Left ventricle myocardium inferior (tissue), 1 donor: ENCODE data around the gene FARP1. TPM values are rescaled to one million over a fixed set of nuclear protein-coding genes. Genes with fewer than 3 reads are reported as not detected.

Experiments used
- DNase-seq: peaks from one replicate; pipeline ENCODE4 v3.0.0-alpha.2; 2020
- H3K27ac ChIP-seq: fragments of 200-600 bp; replicated peaks from 2 replicates; pipeline ENCODE4 v1.8.0; 2021
- H3K27me3 ChIP-seq: fragments of 200-600 bp; 2 replicates; pipeline ENCODE4 v1.8.0; 2021; ENCODE audit warnings: low read depth
- H3K36me3 ChIP-seq: fragments of 200-600 bp; 2 replicates; pipeline ENCODE4 v1.8.0; 2021
- H3K4me1 ChIP-seq: fragments of 200-600 bp; 2 replicates; pipeline ENCODE4 v1.8.0; 2021
- H3K4me3 ChIP-seq: fragments of 200-600 bp; 2 replicates; pipeline ENCODE4 v1.8.0; 2021; ENCODE audit warnings: mild to moderate bottlenecking, moderate library complexity
- H3K9me3 ChIP-seq: fragments of 200-600 bp; replicated peaks from 2 replicates; pipeline ENCODE4 v1.8.0; 2021
- CTCF ChIP-seq: fragments of 200-600 bp; IDR thresholded peaks from 2 replicates; pipeline ENCODE4 v1.8.0; 2021; ENCODE audit warnings: antibody characterized with exemption, mild to moderate bottlenecking, borderline replicate concordance
- intact Hi-C: fragments of 100-400 bp; cut with micrococcal nuclease; formaldehyde crosslinking; loops from one replicate; pipeline ENCODE4 v1.11.0; 2022
- total RNA-seq: library from RNA; stranded (reverse); fragmentation: NEBNext Ultra II Directional; extraction: Animal tissue kit (Norgen Biotek cat#: 25700); gene quantifications from one replicate; pipeline ENCODE4 v1.2.1, GENCODE V29; 2021
- donor health status: DM: no; HTN: yes; CAD: no; lungs with severe emphysema.

FARP1 gene
- total RNA-seq, 1 donor from 2014 or later, result 17.6 TPM

GRCh38 chr13:98449273-98449672, 306.4 kb downstream of the FARP1 start:
- H3K4me1 ChIP-seq, result peaks cover 76% of the 10 kb centered on the region
- intact Hi-C loops, result loop anchor here (5.0 kb wide), 2 partner anchors 203 to 223 kb away; no protein-coding TSS in a partner anchor

GRCh38 chr13:98450026-98450425, 307.1 kb downstream of the FARP1 start:
- Histone ChIP-seq H3K4me1 (peaks cover 81% of the 10 kb centered on the region), H3K4me3 (no peak overlapping the region), H3K27ac (peak overlapping the region; percentile 86), H3K9me3 (no peaks in the 10 kb centered on the region), H3K27me3 (no peaks in the 10 kb centered on the region), H3K36me3 (peaks cover 39% of the 10 kb centered on the region)
- DNase-seq, result no peak
- intact Hi-C loops, result loop anchor here (10.0 kb wide), 1 partner anchor 125 kb away; the partner anchor contains the start of gene STK24
- TF ChIP-seq CTCF, result no peak

More at GRCh38 chr13:98449273-98449672, 306.4 kb downstream of the FARP1 start:
- Histone ChIP-seq H3K27ac (no peak overlapping the region), H3K4me3 (no peak overlapping the region), H3K9me3 (no peaks in the 10 kb centered on the region), H3K27me3 (no peaks in the 10 kb centered on the region), H3K36me3 (peaks cover 39% of the 10 kb centered on the region)
- no peak for DNase-seq
- no peak for TF ChIP-seq CTCF

GRCh38 chr13:98450539-98451111, 307.7 kb downstream of the FARP1 start:
- no peak for TF ChIP-seq CTCF
- no peaks in the 10 kb centered on the region for H3K27me3 ChIP-seq
- peaks cover 42% of the 10 kb centered on the region for H3K36me3 ChIP-seq
- H3K27ac ChIP-seq, result peak overlapping the region; percentile 86
- intact Hi-C loops, result loop anchor here (10.0 kb wide), 1 partner anchor 124 kb away; the partner anchor contains the start of gene STK24
- no peaks in the 10 kb centered on the region for H3K9me3 ChIP-seq
- H3K4me1 ChIP-seq, result peaks cover 81% of the 10 kb centered on the region
- peak; percentile 68 for DNase-seq
- no peak overlapping the region for H3K4me3 ChIP-seq

- H3K4me1 ChIP-seq, result peaks cover 90% of the 10 kb centered on the region
- peak; percentile 38 for DNase-seq
- H3K27me3 ChIP-seq, result no peaks in the 10 kb centered on the region
- TF ChIP-seq CTCF, result no peak
- no peak overlapping the region for H3K4me3 ChIP-seq
- peak overlapping the region; percentile 86 for H3K27ac ChIP-seq
- H3K9me3 ChIP-seq, result no peaks in the 10 kb centered on the region
- intact Hi-C loops, result loop anchor here (10.0 kb wide), 1 partner anchor 123 kb away; the partner anchor contains the start of gene STK24
- peaks cover 46% of the 10 kb centered on the region for H3K36me3 ChIP-seq
Measured at GRCh38 chr13:98451676-98452470, 309.0 kb downstream of the FARP1 start.

GRCh38 chr13:98452851-98453843, 310.3 kb downstream of the FARP1 start:
- intact Hi-C loops, result loop anchor here (10.0 kb wide), 1 partner anchor 122 kb away; the partner anchor contains the start of gene STK24
- no peaks in the 10 kb centered on the region for H3K9me3 ChIP-seq
- H3K4me3 ChIP-seq, result no peak overlapping the region
- peak overlapping the region; percentile 86 for H3K27ac ChIP-seq
- peaks cover 89% of the 10 kb centered on the region for H3K4me1 ChIP-seq
- DNase-seq, result no peak
- H3K27me3 ChIP-seq, result no peaks in the 10 kb centered on the region
- peaks cover 44% of the 10 kb centered on the region for H3K36me3 ChIP-seq
- TF ChIP-seq CTCF, result no peak
